ENCODE measurements around the gene ADNP.

DNA sequence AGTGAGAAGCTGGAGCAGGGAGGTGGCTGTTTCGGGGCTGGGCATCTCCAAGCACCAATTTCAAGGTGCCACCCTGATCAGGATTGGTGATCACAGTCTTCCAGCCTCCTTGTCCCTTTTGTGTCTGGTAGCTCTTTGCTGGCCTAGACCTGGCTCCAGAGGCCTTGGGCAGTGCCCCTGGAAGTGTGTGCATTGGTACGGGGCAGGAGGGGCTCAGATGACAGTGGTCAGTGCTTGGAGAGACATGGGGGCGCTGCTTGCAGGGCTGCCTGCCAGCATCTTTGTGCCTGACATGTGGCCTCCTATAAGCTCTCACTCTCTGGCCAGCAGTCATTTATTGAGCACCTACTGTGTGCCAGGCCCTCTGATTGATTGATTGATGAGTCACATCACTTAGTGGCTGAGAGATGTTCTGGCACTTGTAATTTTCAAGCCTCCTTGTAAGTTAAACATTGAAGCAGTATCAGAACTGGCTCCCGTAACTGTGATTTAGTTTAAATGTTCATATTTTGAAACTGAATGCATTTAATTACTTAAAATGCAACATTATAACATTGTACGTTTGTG, 74.7 kb downstream of the ADNP start:
- TF ChIP-seq, protein P1, sequence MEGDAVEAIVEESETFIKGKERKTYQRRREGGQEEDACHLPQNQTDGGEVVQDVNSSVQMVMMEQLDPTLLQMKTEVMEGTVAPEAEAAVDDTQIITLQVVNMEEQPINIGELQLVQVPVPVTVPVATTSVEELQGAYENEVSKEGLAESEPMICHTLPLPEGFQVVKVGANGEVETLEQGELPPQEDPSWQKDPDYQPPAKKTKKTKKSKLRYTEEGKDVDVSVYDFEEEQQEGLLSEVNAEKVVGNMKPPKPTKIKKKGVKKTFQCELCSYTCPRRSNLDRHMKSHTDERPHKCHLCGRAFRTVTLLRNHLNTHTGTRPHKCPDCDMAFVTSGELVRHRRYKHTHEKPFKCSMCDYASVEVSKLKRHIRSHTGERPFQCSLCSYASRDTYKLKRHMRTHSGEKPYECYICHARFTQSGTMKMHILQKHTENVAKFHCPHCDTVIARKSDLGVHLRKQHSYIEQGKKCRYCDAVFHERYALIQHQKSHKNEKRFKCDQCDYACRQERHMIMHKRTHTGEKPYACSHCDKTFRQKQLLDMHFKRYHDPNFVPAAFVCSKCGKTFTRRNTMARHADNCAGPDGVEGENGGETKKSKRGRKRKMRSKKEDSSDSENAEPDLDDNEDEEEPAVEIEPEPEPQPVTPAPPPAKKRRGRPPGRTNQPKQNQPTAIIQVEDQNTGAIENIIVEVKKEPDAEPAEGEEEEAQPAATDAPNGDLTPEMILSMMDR (conservative IDR thresholded peaks at IDR 0.05; ENCODE audit: low read length) = no peak
- no peak for TF ChIP-seq EZH2phosphoT487 (IDR thresholded peaks at IDR 0.05; ENCODE audit: borderline replicate concordance, low read depth, low read length)
